Measurements from ENCODE around the gene DOCK2.
A peak's percentile ranks its signal among the peaks of the same experiment; 100 is the strongest.
"Not testable (repeated sequence)": the region's sequence is repeated elsewhere in the genome, so short reads cannot be mapped to it uniquely, and the experiment has no call there.

The DOCK2 gene

GRCh38 chr5:169637085-169637548, at the start of gene DOCK2:
Gene DOCK2, plus strand, starts transcription at chr5:169637275. Its CDS starts 52 bp downstream, at chr5:169637327.
- H3K9me3 ChIP-seq (ENCODE audit: control insufficient read depth, insufficient read depth, low read length): no peaks in the 10 kb centered on the region
- peak within 1 kb of the TSS; percentile 60; the same call in 1 of the 2 replicates for H3K9ac ChIP-seq (ENCODE audit: low read depth, low read length)
- H3K4me1 ChIP-seq (ENCODE audit: insufficient read depth, low read length): peaks cover 3% of the 10 kb centered on the region; the same call in 1 of the 2 replicates
- no peaks in the 10 kb centered on the region for H3K36me3 ChIP-seq (ENCODE audit: insufficient read depth, low read length)

- H3K9me3 ChIP-seq (ENCODE audit: control insufficient read depth, insufficient read depth, low read length): no peaks in the 10 kb centered on the region
- H3K4me1 ChIP-seq (ENCODE audit: insufficient read depth, low read length): no peaks in the 10 kb centered on the region
- H3K9ac ChIP-seq (ENCODE audit: low read depth, low read length): no peak overlapping the region
- H3K36me3 ChIP-seq (ENCODE audit: insufficient read depth, low read length): peaks cover 43% of the 10 kb centered on the region
Observed at GRCh38 chr5:169590602-169591001, 46.5 kb upstream of the DOCK2 start.

- no peaks in the 10 kb centered on the region for H3K4me1 ChIP-seq (ENCODE audit: insufficient read depth, low read length)
- no peaks in the 10 kb centered on the region for H3K9me3 ChIP-seq (ENCODE audit: control insufficient read depth, insufficient read depth, low read length)
- H3K9ac ChIP-seq (ENCODE audit: low read depth, low read length): no peak overlapping the region
- H3K36me3 ChIP-seq (ENCODE audit: insufficient read depth, low read length): peaks cover 48% of the 10 kb centered on the region
Observed at GRCh38 chr5:169591636-169592035, 45.4 kb upstream of the DOCK2 start.

- Histone ChIP-seq H3K36me3 (ENCODE audit: insufficient read depth, low read length) (peaks cover 48% of the 10 kb centered on the region), H3K9me3 (ENCODE audit: control insufficient read depth, insufficient read depth, low read length) (no peaks in the 10 kb centered on the region), H3K9ac (ENCODE audit: low read depth, low read length) (no peak overlapping the region), H3K4me1 (ENCODE audit: insufficient read depth, low read length) (no peaks in the 10 kb centered on the region)
Observed at GRCh38 chr5:169592937-169593650, 44.0 kb upstream of the DOCK2 start.

- no peaks in the 10 kb centered on the region for H3K9me3 ChIP-seq (ENCODE audit: control insufficient read depth, insufficient read depth, low read length)
- no peak overlapping the region for H3K9ac ChIP-seq (ENCODE audit: low read depth, low read length)
- peaks cover 41% of the 10 kb centered on the region for H3K36me3 ChIP-seq (ENCODE audit: insufficient read depth, low read length)
- no peaks in the 10 kb centered on the region for H3K4me1 ChIP-seq (ENCODE audit: insufficient read depth, low read length)
Observed at GRCh38 chr5:169595172-169595820, 41.8 kb upstream of the DOCK2 start.

- Histone ChIP-seq H3K9ac (ENCODE audit: low read depth, low read length) (no peak overlapping the region), H3K9me3 (ENCODE audit: control insufficient read depth, insufficient read depth, low read length) (no peaks in the 10 kb centered on the region), H3K36me3 (ENCODE audit: insufficient read depth, low read length) (peaks cover 29% of the 10 kb centered on the region), H3K4me1 (ENCODE audit: insufficient read depth, low read length) (no peaks in the 10 kb centered on the region)
Observed at GRCh38 chr5:169599451-169599850, 37.6 kb upstream of the DOCK2 start.

- H3K36me3 ChIP-seq (ENCODE audit: insufficient read depth, low read length): peaks cover 20% of the 10 kb centered on the region
Observed at GRCh38 chr5:169602535-169602934, 34.5 kb upstream of the DOCK2 start.

GRCh38 chr5:169606279-169606678, 30.8 kb upstream of the DOCK2 start:
- Histone ChIP-seq H3K4me1 (ENCODE audit: insufficient read depth, low read length) (no peaks in the 10 kb centered on the region), H3K36me3 (ENCODE audit: insufficient read depth, low read length) (peaks cover 14% of the 10 kb centered on the region), H3K9me3 (ENCODE audit: control insufficient read depth, insufficient read depth, low read length) (no peaks in the 10 kb centered on the region), H3K9ac (ENCODE audit: low read depth, low read length) (no peak overlapping the region)

More at GRCh38 chr5:169602535-169602934, 34.5 kb upstream of the DOCK2 start:
- H3K4me1 ChIP-seq (ENCODE audit: insufficient read depth, low read length): no peaks in the 10 kb centered on the region
- H3K9ac ChIP-seq (ENCODE audit: low read depth, low read length): no peak overlapping the region
- no peaks in the 10 kb centered on the region for H3K9me3 ChIP-seq (ENCODE audit: control insufficient read depth, insufficient read depth, low read length)

GRCh38 chr5:169607882-169608281, 29.2 kb upstream of the DOCK2 start:
- no peaks in the 10 kb centered on the region; the same call in 1 of the 2 replicates for H3K9me3 ChIP-seq (ENCODE audit: control insufficient read depth, insufficient read depth, low read length)
- H3K36me3 ChIP-seq (ENCODE audit: insufficient read depth, low read length): peaks cover 4% of the 10 kb centered on the region
- no peak overlapping the region for H3K9ac ChIP-seq (ENCODE audit: low read depth, low read length)
- no peaks in the 10 kb centered on the region for H3K4me1 ChIP-seq (ENCODE audit: insufficient read depth, low read length)

- Histone ChIP-seq H3K9me3 (ENCODE audit: control insufficient read depth, insufficient read depth, low read length) (no peaks in the 10 kb centered on the region; the same call in 1 of the 2 replicates), H3K4me1 (ENCODE audit: insufficient read depth, low read length) (no peaks in the 10 kb centered on the region), H3K9ac (ENCODE audit: low read depth, low read length) (no peak overlapping the region), H3K36me3 (ENCODE audit: insufficient read depth, low read length) (peaks cover 3% of the 10 kb centered on the region; the same call in 1 of the 2 replicates)
Observed at GRCh38 chr5:169609716-169610115, 27.4 kb upstream of the DOCK2 start.

- Histone ChIP-seq H3K9me3 (ENCODE audit: control insufficient read depth, insufficient read depth, low read length) (no peaks in the 10 kb centered on the region; the same call in 1 of the 2 replicates), H3K36me3 (ENCODE audit: insufficient read depth, low read length) (peaks cover 3% of the 10 kb centered on the region; the same call in 1 of the 2 replicates), H3K9ac (ENCODE audit: low read depth, low read length) (no peak overlapping the region), H3K4me1 (ENCODE audit: insufficient read depth, low read length) (no peaks in the 10 kb centered on the region)
Observed at GRCh38 chr5:169610606-169611005, 26.5 kb upstream of the DOCK2 start.

GRCh38 chr5:169615561-169615960, 21.5 kb upstream of the DOCK2 start:
- H3K36me3 ChIP-seq (ENCODE audit: insufficient read depth, low read length): no peaks in the 10 kb centered on the region
- no peak overlapping the region for H3K9ac ChIP-seq (ENCODE audit: low read depth, low read length)
- H3K9me3 ChIP-seq (ENCODE audit: control insufficient read depth, insufficient read depth, low read length): peaks cover 3% of the 10 kb centered on the region; the same call in 1 of the 2 replicates
- H3K4me1 ChIP-seq (ENCODE audit: insufficient read depth, low read length): no peaks in the 10 kb centered on the region

GRCh38 chr5:169624307-169624706, 12.8 kb upstream of the DOCK2 start:
- H3K9ac ChIP-seq (ENCODE audit: low read depth, low read length); H3K4me1 ChIP-seq (ENCODE audit: insufficient read depth, low read length); H3K9me3 ChIP-seq (ENCODE audit: control insufficient read depth, insufficient read depth, low read length); H3K36me3 ChIP-seq (ENCODE audit: insufficient read depth, low read length): not testable (repeated sequence)

GRCh38 chr5:169626779-169627178, 10.3 kb upstream of the DOCK2 start:
- no peaks in the 10 kb centered on the region for H3K36me3 ChIP-seq (ENCODE audit: insufficient read depth, low read length)
- H3K4me1 ChIP-seq (ENCODE audit: insufficient read depth, low read length): no peaks in the 10 kb centered on the region
- H3K9ac ChIP-seq (ENCODE audit: low read depth, low read length): no peak overlapping the region
- no peaks in the 10 kb centered on the region for H3K9me3 ChIP-seq (ENCODE audit: control insufficient read depth, insufficient read depth, low read length)

GRCh38 chr5:169627551-169627950, 9.5 kb upstream of the DOCK2 start:
- Histone ChIP-seq H3K4me1 (ENCODE audit: insufficient read depth, low read length) (no peaks in the 10 kb centered on the region), H3K9ac (ENCODE audit: low read depth, low read length) (no peak overlapping the region), H3K9me3 (ENCODE audit: control insufficient read depth, insufficient read depth, low read length) (no peaks in the 10 kb centered on the region), H3K36me3 (ENCODE audit: insufficient read depth, low read length) (no peaks in the 10 kb centered on the region)
